NK-92 (cell line): ENCODE data around the gene GSTM5.
"Not testable (repeated sequence)": the region's sequence is repeated elsewhere in the genome, so short reads cannot be mapped to it uniquely, and the experiment has no call there.

Experiments
- DNase-seq: peaks from one replicate; lab custom pipeline; 2025; ENCODE audit not compliant: unreplicated experiment; lab: John Stamatoyannopoulos, UW

GSTM5 gene

DNA sequence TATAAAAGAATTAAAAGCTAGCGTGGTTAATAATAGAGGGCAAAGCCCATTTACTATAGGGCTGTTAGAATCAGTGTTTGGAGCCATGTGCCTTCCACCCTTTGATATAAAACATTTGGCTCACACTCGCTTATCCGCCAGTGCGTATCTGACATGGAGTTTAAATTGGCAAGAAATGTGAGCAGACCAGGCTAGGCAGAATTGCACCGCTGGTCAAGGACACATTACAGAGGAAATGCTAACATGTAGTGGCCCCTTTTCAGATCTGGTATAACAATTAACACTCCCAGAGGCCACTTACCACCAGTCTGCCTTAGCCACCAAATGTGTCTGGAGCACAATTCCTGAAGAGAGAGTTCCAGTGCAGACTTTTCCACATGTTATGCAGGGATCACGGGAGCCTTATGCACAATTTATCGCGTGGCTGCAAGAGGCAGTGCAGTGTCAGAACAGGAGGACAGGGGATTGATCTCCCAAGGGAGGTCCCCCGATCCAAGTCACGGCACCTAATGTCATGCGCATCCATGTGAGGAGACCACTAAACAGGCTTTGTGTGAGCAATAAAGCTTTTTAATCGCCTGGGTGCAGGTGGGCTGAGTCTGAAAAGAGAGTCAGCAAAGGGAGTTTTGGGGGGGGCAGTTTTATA, 14.8 kb downstream of the GSTM5 start:
- no peak for DNase-seq

GRCh38 chr1:109728870-109729269, 16.8 kb downstream of the GSTM5 start:
- no peak for DNase-seq

DNA sequence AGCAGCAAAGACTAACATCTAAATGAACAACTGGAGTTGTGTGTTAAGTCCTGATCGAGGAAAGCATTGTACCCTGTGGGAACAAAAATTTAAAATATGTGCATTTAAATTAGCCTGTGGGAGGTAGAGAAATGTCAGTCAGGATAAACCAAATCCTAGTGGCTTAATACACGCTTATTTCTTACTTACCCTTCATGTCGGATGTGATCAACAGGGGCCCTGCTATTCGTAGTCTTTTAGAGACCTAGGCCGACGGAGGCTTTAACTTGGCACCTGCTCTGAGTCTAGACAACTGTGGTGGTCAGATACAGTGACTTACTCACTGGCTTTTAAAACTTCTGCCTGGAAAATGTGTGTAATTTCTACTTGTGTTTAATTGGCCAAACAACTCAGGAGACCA, 18.6 kb downstream of the GSTM5 start:
- DNase-seq, result no peak

DNA sequence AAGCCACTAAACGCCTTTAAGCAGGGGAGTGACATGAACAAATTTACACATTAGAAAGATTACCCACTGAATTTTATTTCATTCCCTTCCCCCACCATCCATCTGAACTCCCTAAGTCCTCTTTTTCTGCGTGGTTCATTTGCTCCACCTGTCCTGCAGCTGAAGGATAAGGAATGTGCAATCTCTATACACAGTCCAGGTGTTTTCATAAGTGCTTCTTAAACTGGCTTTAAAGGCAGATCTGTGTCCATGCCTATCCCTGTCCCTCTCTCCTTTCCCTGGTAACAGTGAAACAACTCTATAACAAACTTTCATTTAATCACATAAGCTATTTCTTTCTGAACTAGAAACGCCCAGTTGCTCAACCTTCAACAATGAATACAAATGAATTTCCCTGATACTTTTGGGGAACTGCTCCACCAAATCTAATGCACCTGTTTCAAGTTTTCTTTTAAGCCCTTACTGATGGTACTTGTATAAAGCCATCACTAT, 20.4 kb downstream of the GSTM5 start:
- no peak for DNase-seq

- no peak for DNase-seq
Measured at GRCh38 chr1:109733236-109733870, 21.3 kb downstream of the GSTM5 start.

GRCh38 chr1:109739738-109740614, 27.9 kb downstream of the GSTM5 start:
- no peak for DNase-seq

DNA sequence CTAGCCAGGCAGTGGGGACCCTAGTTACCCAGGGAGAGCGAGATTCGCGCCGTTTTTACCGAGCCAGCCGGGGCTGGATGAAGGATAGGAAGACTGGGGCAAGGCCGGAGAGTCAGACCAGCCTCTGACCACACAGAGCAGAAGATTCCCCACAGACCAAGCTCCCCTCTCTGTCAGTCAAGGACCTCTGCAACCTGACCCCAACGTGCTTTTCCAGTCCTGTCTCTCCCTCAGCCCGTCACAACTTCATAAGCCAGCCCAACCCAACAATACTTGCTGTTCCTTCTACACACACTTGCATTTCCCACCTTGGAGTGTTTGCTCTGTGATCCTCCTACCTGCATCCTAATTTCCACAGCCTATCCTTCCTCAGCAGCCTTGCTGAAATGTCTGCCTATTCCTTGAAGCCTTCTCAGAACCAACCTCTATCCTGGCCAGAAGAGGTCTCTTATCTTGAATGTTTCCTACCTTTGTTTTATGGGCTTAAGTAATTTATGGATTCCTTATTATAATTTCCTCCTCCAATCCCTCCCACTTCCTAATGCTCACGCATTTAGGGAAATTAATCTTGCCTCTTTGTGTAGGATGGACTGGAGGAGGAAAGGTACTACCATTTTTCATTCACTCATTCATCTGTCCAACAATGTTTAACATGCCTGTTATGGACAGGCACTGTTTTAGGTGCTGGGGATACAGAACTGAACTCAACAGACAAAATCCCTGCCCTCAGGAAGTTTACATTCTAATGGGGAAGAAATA, 28.7 kb downstream of the GSTM5 start, which contains the start of gene GSTM3:
GSTM3 (minus strand) TSS at position 424 of the 759 bp plus-strand sequence. CDS start 751 bp downstream, outside the sequence.
- no peak for DNase-seq

- DNase-seq, result not testable (repeated sequence)
Measured at GRCh38 chr1:109748311-109748710, 36.3 kb downstream of the GSTM5 start.

- no peak for DNase-seq
Measured at GRCh38 chr1:109749221-109749620, 37.2 kb downstream of the GSTM5 start.

DNA sequence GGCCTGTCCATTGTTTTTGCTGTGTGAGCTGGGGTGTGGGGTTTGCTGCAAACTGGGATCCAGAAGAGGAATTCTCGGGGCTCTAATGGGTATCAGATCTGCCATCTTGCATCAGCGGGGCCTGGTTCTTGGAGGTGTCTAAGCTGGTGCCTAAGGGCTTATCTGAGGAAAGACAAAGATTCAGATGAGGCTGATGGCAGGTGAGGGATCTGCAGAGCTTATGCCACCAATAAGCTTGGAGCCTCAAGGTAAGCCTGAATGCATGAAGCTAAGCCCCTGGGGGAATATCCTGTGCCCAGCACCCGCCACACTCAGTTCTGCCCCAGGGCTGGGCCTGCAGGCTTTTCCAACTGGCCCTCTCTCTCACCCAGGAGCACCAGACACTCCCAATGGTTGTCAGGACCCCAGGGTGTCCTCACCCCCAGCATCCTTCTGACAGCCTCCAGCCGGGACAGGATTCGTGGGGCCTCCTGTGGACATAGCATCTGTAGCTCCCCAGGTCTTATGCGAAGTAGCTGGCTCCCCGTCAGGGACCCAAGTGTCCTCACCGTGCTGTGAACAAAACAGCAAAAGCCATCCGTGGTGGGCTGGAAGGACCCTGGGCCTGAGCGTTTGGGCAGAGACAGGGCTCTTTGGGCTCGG, 38.3 kb downstream of the GSTM5 start:
- no peak for DNase-seq

DNA sequence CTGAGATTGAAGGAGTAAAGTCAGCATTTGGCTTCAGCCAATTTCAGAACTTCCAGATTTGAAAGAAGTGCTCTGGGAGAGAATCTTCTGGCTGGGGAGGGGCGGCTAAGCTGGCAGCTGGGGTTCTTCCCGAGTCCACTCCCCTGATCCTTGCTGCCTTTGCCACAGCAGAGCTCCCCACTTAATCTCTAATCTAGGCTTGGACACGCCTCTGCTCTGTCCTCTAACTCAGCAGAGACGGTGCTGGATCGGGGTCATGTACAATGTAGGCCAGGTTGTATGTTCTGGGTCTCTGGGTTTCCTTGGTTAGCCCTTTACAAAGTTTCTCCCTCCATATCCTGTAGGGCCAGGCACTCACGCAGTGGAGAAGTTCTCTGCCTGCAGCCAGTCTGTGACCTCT, 38.9 kb downstream of the GSTM5 start:
- no peak for DNase-seq

DNA sequence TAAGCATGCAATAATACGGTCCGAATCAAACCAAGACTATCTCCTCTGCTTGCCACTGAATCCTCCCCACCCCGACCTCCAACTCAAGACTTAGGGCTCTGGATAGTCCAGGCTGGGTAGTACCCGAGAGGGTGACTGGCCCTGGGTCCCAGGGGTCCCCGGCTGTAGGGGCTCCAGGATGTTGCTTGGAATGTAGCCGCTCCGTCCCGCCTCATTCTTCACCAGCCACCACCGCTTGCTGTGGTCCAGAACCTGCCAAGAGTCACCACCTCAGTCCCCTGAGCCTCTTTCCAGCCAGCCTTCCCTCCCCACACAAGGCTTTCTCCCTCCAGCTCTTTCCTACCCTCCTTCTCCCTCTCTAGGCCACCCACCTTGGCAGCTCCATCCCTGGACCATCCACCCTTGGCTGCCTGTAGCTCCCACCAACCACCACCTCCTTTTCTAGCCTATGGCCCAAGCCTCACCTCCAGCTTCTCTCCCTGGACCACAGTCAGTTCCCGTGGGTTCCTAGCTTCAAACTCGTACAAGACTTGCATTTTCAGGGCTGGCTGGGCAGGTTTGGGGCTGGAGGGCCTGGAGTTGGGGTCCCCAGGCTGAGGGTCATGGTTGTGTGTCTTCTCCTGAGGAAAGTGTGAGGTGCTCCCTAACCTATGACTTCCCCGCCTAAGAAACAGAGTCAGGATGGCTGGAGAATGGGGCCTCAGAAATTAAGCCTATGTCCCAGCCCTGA, 39.6 kb downstream of the GSTM5 start:
- DNase-seq, result no peak

GRCh38 chr1:109754738-109755137, 42.7 kb downstream of the GSTM5 start:
- no peak for DNase-seq

GRCh38 chr1:109756325-109756724, 44.3 kb downstream of the GSTM5 start:
- not testable (repeated sequence) for DNase-seq

DNA sequence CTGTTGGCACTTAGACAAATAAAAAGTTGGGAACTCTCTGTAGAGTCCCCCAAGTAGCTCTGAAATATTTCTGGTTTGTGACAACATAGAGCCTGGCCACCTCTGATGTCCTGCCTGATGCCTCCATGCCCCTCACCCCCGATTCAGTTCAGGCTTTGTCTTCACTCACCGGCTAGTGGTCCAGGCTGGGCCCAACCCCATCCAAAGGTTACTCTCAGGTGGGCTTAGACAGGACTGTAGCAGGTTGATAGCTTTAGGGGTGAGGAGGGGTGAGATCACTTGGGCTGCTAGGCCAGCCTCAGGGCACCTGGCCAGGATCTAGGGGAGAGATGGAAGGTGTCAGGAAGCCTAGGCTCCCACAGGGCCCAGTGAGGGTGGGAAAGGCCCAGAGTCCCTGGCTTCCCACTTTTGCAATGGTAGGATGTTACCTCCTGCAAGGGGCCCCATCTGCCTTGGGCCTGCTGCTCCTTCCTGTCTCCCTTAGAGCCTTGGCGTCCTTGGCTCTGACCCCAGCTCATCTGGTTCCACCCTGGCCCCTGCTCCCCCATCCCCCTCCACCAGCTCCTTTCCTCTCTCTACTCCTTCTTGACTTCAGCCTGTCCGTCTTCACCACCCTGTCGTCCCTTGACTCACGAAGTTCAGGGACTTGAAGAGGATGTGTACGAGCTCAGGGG, 44.9 kb downstream of the GSTM5 start:
- DNase-seq, result no peak

DNA sequence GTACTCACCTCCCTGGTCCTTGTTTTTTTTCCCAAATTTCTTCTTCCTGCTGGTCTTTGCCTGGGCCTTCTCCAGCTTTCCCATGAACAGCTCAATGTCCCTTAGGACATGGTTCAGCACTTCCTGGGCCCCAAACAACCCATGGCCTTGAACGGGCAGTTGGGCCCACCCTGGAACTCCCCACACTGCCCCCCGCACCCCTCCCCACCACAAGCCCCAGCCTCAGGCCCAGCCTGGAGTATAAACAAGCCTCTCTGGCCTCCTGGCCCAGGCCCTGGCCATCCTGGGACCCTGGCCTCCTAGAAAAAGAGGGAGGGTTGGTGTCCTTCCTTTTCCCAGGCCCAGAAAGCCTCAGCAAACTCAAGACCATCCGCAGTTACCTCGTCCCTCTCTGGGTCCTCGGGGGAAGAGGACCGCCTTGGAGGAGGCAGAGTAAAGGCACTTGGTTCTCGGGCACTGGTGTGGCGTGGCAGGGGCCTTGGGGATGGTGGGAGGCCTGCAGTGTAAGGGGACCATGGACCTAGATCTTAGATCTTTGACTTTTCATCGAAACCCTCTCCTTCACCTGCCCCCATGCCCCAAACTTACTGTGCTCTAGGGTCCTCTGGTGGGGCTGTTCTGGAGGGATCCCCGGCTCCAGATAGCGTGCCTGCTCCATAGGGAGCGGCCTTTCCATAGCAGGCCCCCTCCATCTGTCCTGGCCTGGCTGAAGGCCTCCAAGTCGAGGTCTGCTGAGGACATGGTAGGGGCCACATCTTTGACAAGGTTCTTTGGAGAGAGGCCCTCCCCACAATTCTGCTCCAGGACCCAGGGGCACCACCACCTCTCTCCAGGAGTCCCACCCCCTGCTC, 46.1 kb downstream of the GSTM5 start:
- DNase-seq, result no peak

- DNase-seq, result no peak
Measured at GRCh38 chr1:109759513-109760334, 47.7 kb downstream of the GSTM5 start.
